SU-DHL-6 (cell line): Measurements from ENCODE around the gene SLC25A26.

Experiments used
- EZH2phosphoT487 ChIP-seq: fragments of 200-600 bp; sonication (generic), shearing (Covaris generic); conservative IDR thresholded peaks from 2 replicates; pipeline ENCODE4 v1.6.1; 2018; ENCODE audit warnings: mild to moderate bottlenecking, antibody characterized with exemption, low read length, moderate library complexity, mixed read lengths
- TF ChIP-seq, protein P1 (sequence below): fragments of 200-600 bp; sonication (generic); IDR thresholded peaks from one replicate; pipeline ENCODE4 v1.5.1; 2017; ENCODE audit warnings: antibody characterized with exemption, mild to moderate bottlenecking, low read length, moderate library complexity; ENCODE audit not compliant: insufficient read depth, poor library complexity, severe bottlenecking

DNA sequence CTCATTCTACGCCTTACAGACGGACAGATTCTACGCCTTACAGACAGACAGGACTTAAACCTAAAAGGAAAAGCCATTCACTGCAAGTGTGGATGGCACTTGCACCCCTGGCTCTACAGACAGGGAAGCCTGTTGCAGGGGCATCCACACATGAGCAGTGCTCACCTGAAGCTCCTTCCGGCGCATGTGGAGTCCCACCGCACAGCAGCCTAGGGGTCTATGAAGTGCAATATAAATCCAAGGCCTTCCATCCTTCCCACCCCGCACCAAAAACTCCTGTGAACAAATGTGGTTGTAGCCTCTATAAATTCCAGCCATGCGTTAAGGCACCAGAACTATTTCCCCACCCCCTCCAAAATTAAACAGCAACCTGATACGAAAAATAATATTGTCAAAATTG, 158.8 kb downstream of the SLC25A26 start:
- TF ChIP-seq, protein P1, sequence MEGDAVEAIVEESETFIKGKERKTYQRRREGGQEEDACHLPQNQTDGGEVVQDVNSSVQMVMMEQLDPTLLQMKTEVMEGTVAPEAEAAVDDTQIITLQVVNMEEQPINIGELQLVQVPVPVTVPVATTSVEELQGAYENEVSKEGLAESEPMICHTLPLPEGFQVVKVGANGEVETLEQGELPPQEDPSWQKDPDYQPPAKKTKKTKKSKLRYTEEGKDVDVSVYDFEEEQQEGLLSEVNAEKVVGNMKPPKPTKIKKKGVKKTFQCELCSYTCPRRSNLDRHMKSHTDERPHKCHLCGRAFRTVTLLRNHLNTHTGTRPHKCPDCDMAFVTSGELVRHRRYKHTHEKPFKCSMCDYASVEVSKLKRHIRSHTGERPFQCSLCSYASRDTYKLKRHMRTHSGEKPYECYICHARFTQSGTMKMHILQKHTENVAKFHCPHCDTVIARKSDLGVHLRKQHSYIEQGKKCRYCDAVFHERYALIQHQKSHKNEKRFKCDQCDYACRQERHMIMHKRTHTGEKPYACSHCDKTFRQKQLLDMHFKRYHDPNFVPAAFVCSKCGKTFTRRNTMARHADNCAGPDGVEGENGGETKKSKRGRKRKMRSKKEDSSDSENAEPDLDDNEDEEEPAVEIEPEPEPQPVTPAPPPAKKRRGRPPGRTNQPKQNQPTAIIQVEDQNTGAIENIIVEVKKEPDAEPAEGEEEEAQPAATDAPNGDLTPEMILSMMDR = no peak
- TF ChIP-seq EZH2phosphoT487 = no peak
